HUDEP-2 (cell line): ENCODE results near the gene ADGRL3.

Experiments used
- DNase-seq, 76 experiments: peaks; one replicate each; lab custom pipeline; 2025; ENCODE audit not compliant: unreplicated experiment in 76 of 76; lab: John Stamatoyannopoulos, UW

ADGRL3 gene

DNA sequence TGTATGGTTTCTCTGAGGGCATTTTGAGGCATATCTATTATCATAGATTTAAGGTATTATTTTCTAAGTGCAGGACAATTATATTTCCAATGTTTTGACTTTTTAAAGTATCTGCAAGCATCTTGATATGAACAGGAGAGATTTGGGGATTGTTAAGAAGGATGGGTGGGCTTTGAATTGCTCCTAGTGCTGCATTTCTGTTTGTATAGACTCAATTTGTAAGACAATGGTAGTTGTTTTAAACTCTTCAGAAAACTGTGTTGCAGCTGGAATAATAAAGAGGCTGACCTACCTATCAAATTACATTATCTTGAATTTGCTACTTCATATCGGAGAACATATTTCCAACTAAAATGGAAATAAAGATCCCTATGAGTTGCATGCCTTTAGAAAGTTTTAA lies 570.3 kb downstream of the ADGRL3 start:
- no peak for DNase-seq

DNA sequence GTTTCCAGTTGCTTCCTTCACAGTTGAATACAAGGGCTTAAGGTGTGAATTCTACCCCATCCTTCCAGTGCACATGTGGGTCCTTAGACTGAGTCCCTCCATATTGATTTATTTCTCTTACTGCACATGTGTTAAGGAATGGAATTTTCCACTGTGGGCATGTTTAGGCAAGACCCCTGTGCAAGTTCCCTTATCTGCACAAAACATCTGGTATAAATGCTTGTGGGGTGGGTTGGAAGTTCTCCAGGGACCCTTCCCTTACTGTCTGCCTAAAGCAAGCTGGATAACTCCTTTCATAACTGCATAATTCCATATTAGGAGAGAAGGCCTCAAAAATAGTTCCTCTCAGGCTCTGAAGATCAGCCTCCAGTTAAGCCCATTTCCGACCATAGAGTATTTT lies 570.9 kb downstream of the ADGRL3 start:
- DNase-seq: no peak

DNA sequence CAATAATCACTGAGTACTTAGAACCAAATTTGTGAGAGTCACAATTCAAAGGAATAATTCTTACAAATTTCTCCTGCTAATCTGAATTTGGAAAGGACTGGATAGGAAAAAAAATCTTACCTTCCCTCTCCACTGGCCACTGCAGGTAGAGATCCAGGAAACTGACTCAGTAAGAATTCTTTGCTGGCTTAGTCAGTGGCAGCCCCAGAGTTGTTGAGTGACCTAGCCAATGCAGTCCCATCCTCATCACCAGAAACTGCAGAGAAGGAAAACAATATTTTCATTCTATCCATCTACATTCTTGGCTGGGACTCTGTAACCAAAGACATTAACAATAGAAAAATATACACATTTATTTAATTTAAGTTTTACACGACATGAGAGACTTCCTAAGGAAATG lies 572.0 kb downstream of the ADGRL3 start:
- DNase-seq: no peak

DNA sequence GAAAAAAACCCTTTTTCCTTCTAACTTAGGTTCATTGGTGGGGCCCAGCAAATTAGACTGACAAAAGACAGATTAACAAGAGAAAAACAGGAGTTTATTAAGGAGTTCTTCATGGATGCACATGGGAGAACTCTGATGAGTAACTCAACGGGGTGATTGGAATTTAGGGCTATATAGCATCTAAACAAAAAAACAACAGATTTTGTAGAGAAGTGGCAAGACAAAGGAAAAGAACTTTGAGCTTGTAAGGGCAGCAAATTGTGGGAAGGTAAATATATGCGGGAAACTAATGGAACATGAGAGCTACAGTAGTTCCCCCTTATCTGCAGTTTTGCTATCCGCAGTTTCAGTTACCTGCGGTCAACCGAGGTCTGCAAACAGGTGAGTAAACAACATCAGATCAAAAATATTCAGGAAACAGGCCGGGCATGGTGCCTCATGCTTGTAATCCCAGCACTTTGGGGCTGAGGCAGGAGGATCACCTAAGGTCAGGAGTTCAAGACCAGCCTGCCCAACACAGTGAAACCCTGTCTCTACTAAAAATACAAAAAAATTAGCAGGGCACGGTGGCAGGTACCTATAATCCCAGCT lies 573.6 kb downstream of the ADGRL3 start:
- no peak for DNase-seq

DNA sequence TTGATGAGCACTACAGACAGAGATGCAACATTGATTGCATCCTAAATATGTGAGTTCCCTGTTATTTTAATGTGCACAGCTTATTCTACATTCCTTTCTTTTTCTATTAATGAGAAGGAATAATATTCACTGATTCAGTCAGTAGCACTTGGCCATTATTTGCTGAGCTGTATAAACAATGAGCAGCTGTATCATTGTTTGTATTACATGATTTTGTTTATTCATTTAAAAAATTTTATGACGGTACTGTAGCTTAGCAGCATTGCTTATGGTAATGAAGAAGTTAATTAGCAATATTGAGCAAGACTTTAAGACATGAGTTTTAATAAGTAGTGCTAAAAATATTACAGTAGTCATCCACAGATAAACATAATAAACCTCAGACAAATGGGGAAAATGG lies 582.0 kb downstream of the ADGRL3 start:
- DNase-seq: no peak

DNA sequence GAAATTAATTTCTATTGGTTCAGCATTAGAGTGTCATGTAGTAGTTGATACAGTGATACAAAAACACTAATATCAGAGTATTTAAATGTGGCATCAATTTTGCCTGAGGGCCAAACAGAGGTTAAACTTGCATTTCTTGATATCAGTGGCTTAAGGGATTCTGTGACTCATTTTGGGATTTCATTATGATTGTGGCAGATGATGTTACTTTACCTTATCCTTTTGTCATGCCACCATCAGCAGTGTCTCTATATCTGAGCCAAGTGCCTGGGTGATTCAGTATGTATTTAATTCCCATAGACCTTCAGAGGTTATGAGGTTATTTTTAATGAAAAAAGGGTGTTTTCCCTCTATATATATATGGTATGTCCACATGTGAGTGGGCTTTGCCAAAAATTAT lies 582.9 kb downstream of the ADGRL3 start:
- no peak for DNase-seq

DNA sequence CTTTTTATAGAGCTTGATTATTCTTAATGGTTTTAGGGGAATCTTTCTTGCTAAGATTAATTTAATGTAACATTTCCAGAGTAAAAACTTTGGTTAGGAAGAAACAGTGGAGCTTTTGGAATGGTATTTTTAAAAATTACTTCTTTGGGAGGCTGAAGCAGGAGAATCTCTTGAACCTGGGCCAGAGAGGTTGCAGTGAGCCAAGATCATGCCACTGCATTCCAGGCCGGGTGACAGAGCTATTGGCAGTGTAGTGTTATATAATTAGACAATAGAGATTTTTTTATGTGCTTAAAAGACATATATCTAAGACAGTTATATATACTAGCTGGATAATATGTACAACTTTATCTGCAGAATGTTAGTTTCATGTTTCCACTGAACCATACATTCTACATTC lies 585.6 kb downstream of the ADGRL3 start:
- DNase-seq: no peak

DNA sequence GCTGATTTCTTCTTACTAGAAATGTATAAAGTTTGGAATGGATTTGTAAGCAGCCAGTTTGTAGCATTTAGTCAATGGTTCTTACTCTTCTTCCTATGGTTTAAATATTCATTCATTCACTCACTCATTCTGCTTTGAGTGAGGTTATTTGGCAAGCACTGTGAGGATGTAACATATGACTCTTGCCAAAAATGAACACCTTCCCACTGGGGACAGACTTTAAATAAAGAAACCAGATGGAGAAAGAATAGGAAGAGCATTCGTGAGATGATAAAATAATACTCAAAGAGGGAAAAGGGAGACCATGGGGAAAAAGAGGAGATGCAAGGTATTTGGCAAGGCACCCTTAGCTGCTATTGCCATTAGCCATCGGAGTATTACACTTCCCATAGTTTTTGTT lies 586.1 kb downstream of the ADGRL3 start:
- no peak for DNase-seq

DNA sequence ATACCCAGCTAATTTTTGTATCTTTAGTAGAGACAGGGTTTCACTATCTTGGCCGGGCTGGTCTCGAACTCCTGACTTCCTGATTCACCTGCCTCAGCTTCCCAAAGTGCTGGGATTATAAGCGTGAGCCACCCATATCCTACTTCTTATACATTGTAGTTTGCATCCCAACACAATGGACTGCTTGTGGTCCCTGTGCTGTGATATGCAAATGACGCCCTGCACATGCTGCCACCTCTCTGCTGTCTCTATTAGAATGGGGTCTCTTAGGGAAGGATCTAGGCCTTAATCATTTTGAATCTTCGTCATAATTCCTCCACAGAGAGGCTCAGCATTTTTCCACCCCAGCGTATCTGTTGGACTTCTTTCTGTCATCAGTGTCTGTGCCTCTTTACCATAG lies 595.9 kb downstream of the ADGRL3 start:
- DNase-seq: no peak

DNA sequence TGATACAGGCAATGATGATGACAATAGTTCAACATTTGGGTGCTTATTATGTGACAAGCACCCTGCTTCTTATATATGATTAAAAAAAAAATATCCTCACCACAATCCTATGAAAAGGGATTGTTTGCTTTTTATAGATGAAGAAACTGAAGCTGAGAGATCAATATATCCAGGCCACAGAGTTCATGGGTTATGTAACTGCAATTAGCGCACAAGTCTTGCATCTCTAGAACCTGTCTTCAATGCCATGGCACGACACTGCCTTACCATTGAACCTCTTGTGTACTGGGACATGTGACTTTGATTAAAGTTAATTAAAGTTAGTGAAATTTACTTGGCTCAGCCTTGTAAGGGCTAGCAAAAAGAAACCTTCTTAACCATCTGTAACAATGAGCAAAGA lies 599.7 kb downstream of the ADGRL3 start:
- DNase-seq: no peak

DNA sequence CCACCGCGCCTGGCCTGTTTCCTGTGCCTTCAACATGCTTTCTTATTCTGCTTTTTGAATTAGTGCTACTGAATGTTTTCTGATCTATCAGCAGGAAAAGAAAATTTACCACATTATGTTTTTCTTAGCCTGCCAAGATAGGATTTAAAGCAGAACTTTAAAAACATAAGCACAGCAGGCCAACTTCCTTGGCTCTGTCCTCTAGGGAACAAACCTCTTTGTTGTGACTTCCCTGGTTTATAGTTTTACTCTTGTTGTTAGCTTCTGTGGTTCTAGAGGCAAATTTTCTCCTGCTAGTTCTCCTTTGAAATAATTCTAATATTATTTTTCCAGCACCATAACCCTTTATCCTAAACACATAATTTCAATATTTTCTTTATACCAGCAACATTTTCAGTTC lies 605.1 kb downstream of the ADGRL3 start:
- DNase-seq: no peak

DNA sequence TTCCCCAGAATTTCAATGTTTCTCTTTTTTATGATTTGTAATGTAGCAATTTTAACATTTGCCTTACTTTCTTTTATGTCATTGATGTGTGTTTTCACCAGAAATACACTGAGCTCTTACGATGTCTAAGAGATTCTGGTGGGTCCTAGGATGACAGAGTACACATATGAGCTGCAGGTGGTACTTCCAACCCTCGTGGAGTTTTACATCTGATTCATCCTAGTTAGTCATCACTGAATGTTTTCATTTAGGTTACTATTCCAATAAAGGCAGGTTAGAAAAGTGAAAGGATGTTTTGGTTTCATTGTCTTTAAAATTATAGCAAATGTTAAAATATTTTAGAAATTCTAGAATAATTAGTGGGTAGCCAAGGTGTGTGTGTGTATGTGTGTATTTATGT lies 605.9 kb downstream of the ADGRL3 start:
- DNase-seq: no peak

DNA sequence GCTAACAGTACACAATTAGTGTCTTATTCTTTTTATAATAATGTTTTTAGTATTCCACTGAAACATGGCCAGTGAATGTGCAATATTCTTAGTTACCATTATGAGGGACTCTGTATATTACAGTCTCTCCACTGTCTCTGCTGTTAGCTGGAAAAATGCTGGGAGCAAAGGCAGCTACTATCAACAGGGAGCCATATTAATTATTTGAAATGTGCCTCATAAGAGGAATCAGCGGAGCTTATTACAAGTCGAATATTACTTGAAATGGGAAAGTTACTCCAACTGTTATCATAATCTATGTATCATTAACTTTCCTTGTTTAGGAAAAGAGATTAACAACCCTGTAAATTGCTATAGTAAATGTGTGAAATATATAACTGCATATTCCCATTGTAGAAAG lies 612.0 kb downstream of the ADGRL3 start:
- DNase-seq: no peak

DNA sequence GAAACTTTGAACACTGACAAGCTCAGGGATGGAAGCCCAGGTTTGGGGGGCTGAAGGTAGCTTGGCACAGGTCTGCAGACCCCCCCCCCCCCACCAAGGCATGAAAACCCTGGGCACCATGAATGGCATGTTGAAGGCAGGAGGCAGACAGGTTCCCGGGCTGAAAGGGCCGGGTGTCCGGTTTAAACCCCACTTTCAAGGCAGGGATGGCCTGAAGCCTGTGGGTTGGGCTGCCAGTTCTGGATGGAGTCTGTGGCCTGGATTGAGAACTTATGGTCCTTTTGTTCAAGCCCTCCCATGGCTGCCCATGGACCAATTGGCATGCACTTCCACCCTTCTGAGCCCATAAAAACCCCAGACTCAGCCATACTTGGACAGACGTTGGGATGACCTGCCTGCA lies 616.9 kb downstream of the ADGRL3 start:
- DNase-seq: no peak

DNA sequence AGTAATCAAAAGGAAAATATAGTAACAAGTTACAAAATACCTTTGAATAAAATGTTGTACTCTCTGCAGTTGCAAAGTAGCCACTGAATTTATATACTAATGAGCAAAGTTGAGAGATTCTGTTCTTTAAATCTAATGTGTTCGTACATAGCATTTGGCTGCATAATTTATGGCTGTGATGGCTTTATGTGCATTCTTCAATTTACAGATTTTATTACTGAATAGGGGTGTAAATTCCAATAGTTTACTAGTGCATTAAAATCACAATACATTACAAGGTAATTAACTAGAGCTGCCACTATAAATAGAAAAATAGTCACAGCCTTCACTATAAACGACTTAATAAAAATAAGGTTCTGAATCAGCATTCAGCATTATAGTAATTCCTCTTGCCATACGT lies 620.0 kb downstream of the ADGRL3 start:
- DNase-seq: no peak

DNA sequence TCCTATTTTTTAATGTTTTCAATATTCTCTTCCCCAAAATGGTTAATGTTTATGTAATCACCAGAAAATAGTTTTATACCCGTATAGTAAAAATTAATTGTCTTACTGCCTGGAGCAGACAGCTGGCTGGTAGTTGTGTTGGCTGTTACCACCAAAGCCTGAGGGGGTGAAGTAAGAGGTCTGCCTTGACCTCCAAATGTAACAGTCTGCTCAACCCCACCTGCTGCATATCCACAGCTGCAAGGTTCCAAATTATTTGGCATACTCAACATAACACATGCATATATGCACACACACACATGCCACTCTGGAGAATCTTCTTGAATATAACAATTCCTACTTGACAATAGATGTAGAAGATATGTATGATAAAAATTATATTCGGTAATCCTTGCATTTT lies 624.3 kb downstream of the ADGRL3 start:
- no peak for DNase-seq

DNA sequence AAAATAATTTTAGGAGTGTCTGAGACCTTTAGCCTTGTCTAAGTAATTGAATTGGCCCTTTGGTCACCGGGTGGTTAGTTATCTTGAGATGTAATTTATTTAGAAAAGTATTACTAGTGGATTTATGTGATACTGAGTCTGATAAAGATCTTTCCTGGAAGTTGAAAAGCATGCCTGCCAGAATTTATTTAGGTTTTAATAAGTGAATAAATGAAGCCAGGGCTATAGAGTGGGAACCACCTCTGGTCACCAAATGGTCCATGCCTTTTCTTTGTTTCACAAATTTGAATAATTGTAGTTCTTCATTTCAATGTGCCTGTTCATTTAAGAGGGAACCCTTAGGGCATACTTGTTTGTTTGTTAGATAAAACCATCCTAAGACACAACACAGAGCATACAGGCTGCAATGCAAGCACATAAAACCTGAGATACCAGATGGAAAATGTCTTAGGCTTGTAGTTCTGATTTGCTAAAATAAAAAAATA lies 627.8 kb downstream of the ADGRL3 start:
- no peak for DNase-seq

DNA sequence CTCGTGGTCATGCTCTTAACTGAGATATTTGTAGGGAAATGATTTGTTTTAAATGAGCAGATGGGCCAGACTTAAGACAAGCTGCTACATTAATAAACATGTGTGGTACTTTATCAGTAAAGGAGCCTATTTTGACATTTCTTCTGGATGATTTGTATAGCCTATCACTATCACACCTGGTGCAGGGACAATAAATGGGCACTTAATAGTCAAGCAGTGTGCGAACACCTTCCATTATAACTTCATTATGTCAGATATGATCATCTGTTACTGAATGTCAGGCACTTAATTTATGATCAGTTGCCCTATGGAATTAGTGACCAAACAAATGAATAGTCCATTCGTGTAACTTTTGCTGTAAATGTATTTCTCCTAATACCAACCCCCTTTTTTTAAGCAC lies 628.8 kb downstream of the ADGRL3 start:
- DNase-seq: no peak

DNA sequence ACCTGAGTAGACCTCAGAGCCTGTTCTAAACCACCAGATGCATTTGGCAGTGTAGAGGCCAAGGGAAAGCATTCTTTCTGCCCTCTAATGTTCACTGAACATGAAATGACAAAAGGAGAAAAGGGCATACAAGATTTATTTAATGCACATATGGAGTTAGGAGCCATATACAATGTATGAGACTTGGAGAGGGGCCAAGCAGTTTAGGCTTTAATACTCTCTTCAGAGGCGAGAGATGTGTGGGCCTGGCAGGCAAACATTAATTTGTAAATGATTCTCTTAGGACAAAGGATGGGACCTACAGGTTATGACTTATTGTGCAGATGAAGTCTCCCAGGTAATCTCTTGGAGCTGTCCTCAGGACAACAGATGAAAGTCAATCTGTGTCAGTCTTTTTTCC lies 631.9 kb downstream of the ADGRL3 start:
- no peak for DNase-seq

DNA sequence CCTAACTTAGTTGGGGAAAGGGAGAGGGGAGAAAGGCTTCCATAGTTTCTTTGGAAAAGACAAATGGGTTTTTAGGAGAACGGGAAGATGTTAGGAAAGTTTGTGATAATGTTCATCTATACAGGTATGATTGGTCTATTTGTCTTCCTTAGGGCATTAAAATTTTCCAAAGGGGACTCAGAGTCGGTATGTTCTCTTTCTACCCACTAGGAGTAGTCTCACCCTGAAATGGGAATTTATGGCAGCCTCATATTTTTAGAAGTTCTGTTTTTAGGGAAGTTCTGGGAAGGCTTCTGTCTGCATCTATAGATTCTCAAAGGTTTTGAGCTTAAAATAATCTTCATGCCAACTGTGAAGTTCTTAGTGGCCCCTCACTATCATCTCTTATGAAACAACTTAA lies 637.3 kb downstream of the ADGRL3 start:
- no peak for DNase-seq

DNA sequence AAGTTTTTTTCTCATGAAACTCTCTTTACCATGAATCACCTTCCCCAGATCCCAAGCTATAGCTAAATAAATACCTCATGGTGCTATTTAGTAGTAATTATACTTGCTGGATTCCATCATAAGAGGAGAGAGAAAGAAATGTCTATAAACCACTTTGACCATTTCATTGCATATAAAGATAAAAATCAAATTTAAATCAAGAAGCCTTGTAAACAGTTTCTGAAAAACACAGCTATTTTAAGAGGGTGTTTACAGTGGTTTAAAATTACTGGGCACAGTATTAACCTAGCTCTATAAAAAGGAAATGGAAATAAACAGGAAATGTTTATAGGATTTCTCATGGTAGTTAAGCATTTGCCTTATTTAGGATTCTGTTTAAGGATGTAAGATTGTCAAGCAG lies 637.9 kb downstream of the ADGRL3 start:
- no peak for DNase-seq

DNA sequence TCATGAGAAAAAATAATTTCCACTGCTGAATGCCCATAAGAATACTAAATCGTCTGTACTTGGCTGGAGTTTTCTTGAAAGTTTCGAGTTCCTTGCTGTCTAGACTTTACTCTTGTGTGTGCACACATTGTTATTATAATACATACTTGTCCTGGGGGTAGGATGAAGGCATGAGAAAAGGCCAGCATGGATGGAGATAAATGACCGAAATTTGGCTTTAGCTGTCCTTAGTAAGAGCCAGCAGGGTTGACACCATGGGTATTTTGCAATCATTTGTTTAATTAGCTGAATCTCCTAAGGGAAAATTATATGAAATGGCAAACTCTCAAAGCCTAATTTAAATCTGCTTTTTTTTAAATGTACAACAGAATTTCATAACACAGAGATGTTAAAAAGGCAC lies 641.6 kb downstream of the ADGRL3 start:
- no peak for DNase-seq

DNA sequence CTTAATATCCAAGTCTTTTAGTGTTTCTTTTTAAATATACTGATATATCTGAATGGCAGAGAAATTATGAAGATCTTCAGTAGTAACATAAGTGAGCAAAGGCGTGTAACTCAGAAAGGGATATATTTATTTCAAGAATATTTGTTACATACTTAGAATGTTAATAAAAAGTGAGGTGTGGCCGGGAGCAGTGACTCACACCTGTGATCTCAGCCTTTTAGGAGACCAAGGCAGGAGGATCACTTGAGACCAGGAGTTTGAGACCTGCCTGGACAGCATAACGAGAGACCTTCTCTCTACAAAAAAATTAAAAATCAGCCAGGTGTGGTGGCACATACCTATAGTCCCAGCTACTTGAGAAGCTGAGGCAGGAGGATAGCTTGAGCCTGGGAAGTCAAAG lies 651.0 kb downstream of the ADGRL3 start:
- no peak for DNase-seq
